Activated CD8-positive, alpha-beta memory T cell treated with anti-CD3 and anti-CD28 coated beads, Interleukin-2, amount 10 ng/mL, durations not matched to agents 7 days and 5 days (primary cell): Measurements from ENCODE around the gene SEMA3D. TPM values are rescaled to one million over a fixed set of nuclear protein-coding genes. Genes with fewer than 3 reads are reported as not detected.
A peak's percentile ranks its signal among the peaks of the same experiment; 100 is the strongest.

Source experiments
- ATAC-seq: fragments of 150-1000 bp; cut with Tn5 transposase; one replicate; pipeline ENCODE4 v1.10.0; 2021; ENCODE audit warnings: moderate library complexity
- CTCF ChIA-PET: fragments of 350-600 bp; sonication (Branson Sonifier 250); formaldehyde crosslinking; loops from one replicate; lab custom pipeline; 2021; ENCODE audit warnings: antibody characterized with exemption; lab: Charles Lee
- DNase-seq: peaks from one replicate; pipeline ENCODE4 v3.0.0-alpha.2; 2020
- H3K27ac Mint-ChIP-seq: one replicate; pipeline ENCODE4 v1.8.0; 2021; ENCODE audit warnings: mild to moderate bottlenecking, mixed read lengths
- H3K27me3 Mint-ChIP-seq: one replicate; pipeline ENCODE4 v1.8.0; 2021; ENCODE audit warnings: mixed read lengths
- H3K36me3 Mint-ChIP-seq: one replicate; pipeline ENCODE4 v1.8.0; 2021; ENCODE audit warnings: mild to moderate bottlenecking, mixed read lengths
- H3K4me1 Mint-ChIP-seq: one replicate; pipeline ENCODE4 v1.8.0; 2021; ENCODE audit warnings: mixed read lengths
- H3K4me3 Mint-ChIP-seq: one replicate; pipeline ENCODE4 v1.8.0; 2021; ENCODE audit warnings: mild to moderate bottlenecking, moderate library complexity, mixed read lengths
- H3K9me3 Mint-ChIP-seq: one replicate; pipeline ENCODE4 v1.8.0; 2022; ENCODE audit warnings: low read depth, mixed read lengths
- total RNA-seq, 2 experiments: library from RNA; stranded (reverse); gene quantifications; one replicate each; pipeline ENCODE4 v1.2.3, GENCODE V29; 2021

The SEMA3D gene
- total RNA-seq = not detected

DNA sequence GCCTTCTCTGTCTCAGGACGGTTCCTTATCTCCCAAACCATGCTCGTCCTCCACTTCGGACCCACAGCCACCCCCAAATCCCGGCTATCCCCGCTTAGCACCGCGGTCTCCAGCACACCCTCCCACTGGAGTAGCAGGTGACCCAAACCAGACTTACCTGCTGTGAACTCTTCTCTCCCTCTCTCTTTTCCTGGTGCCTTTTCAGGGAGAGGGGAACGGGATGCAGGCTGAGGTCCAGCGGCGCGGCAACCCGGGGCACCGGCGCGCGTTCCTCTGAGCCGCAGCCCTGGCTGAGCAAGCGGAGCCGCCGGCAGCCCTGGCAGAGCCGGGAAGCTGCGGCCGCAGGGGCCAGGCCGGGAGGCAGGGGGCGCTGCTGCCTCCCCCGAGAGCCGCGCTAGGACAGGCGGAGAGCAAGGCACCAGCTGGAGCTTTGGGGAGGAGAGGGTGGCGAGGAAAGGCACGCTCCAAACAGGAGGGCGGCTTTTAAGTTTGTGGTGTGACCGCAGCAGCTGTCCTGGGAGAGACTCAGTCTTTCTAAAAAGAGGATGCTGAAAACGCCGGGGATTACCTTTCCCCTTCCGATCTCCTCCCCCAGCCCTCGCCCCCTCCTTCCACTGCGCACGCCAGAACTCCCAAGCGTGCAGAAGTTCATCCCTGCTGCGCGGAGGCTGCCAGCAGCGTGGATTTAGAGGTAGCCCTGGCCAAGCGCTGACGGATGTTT, at the start of gene SEMA3D:
Gene SEMA3D, minus strand, starts transcription at position 536 of the 721 bp plus-strand sequence. CDS start 65,165 bp downstream, outside the sequence.
- H3K9me3 Mint-ChIP-seq = peaks cover 3% of the 10 kb centered on the region
- peaks cover 31% of the 10 kb centered on the region for H3K27me3 Mint-ChIP-seq
- H3K36me3 Mint-ChIP-seq = peaks cover 2% of the 10 kb centered on the region
- H3K4me1 Mint-ChIP-seq = peaks cover 4% of the 10 kb centered on the region
- CTCF ChIA-PET = no interaction called here
- DNase-seq (no peak), ATAC-seq (no peak)
- H3K4me3 Mint-ChIP-seq = no peak within 1 kb of the TSS
- H3K27ac Mint-ChIP-seq = peak within 1 kb of the TSS; percentile 34

DNA sequence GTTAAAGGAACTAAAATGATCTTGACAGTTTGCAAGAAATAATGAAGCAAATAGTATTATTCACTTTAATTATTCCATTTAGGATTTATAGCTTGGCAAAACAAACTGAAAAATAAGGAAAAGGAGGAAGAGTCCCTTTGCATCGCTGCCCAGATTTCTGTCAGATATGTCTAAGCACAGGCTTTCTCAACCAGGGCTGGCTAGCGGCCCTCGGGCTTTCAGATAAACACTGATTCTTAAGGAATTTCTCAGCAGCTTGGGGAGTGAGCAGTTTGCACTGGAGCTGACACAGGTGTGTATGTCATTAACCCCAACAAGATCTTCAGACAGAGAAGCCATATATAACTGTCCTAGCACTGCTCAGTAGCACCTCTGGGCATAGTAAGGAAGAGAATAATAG, 47.9 kb upstream of the SEMA3D start:
- no peak overlapping the region for H3K27ac Mint-ChIP-seq
- CTCF ChIA-PET = no interaction called here
- no peaks in the 10 kb centered on the region for H3K27me3 Mint-ChIP-seq
- H3K4me3 Mint-ChIP-seq = no peak overlapping the region
- DNase-seq (no peak), ATAC-seq (no peak)
- peaks cover 9% of the 10 kb centered on the region for H3K9me3 Mint-ChIP-seq
- H3K4me1 Mint-ChIP-seq = no peaks in the 10 kb centered on the region
- no peaks in the 10 kb centered on the region for H3K36me3 Mint-ChIP-seq

DNA sequence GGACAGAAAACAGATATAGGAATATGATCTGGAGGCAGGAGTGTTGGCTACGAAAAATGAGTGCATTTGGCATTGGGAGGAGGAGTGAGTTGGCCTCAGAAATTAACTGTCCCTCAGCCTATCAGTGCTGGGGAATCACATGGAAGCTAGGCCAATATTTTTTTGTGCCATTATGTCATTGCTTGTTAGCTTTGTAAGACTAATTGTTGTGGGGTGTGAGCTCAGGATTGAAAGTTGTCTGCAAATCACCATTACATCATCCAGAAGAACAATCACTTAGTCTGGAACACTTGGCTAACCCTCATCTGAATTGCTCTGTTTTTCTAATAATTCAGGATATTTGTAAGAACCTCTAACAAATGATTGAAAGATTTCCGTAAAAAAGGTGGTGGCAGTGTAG, 45.2 kb upstream of the SEMA3D start:
- no peaks in the 10 kb centered on the region for H3K36me3 Mint-ChIP-seq
- no peak overlapping the region for H3K4me3 Mint-ChIP-seq
- no peaks in the 10 kb centered on the region for H3K27me3 Mint-ChIP-seq
- H3K4me1 Mint-ChIP-seq = no peaks in the 10 kb centered on the region
- H3K9me3 Mint-ChIP-seq = peaks cover 7% of the 10 kb centered on the region
- no peak overlapping the region for H3K27ac Mint-ChIP-seq
- CTCF ChIA-PET = no interaction called here
- no peak for ATAC-seq
- no peak for DNase-seq

DNA sequence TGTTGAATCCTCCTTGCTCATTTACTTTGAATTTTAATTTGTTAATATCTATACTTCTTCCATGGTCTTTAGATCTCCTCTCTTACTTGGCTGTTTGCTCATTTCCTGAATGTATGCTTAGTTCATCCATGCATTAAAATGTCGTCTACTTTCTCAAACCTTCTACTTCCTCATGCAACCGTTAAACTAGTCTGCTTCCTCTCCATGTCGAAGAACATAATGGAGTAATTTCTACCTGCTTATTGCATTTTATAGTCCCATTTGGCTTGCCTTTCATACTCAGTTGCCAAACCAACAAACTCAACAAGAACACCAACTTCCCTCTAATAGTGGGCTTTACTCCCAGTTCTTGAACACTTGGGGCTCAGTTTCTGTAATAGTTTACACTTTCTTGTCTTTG, 43.8 kb upstream of the SEMA3D start:
- peaks cover 7% of the 10 kb centered on the region for H3K9me3 Mint-ChIP-seq
- DNase-seq (no peak), ATAC-seq (no peak)
- CTCF ChIA-PET = no interaction called here
- H3K27ac Mint-ChIP-seq = no peak overlapping the region
- H3K36me3 Mint-ChIP-seq = no peaks in the 10 kb centered on the region
- H3K4me3 Mint-ChIP-seq = no peak overlapping the region
- H3K27me3 Mint-ChIP-seq = no peaks in the 10 kb centered on the region
- H3K4me1 Mint-ChIP-seq = no peaks in the 10 kb centered on the region

DNA sequence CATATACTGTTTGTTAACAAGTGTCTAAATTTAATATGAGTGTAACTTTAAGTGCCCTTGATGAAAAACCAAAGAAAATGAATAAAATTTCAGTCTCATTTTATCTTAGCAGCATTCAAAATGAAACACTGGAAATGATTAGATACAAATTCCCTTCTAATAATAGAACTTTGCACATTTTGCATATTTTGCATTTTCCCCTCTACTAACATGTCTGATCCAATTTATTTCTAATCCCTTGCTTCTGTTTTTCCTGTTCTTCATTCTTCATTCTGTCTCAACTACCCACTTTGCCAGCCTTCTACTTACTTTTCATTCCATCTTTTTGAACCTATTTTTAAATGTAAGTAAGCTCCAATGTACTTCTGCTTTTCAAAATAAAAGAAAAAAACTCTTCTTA, 42.7 kb upstream of the SEMA3D start:
- Mint-ChIP-seq H3K9me3 (peaks cover 7% of the 10 kb centered on the region), H3K4me1 (no peaks in the 10 kb centered on the region), H3K27ac (no peak overlapping the region), H3K27me3 (no peaks in the 10 kb centered on the region), H3K4me3 (no peak overlapping the region), H3K36me3 (no peaks in the 10 kb centered on the region)
- CTCF ChIA-PET = no interaction called here
- ATAC-seq (no peak), DNase-seq (no peak)

DNA sequence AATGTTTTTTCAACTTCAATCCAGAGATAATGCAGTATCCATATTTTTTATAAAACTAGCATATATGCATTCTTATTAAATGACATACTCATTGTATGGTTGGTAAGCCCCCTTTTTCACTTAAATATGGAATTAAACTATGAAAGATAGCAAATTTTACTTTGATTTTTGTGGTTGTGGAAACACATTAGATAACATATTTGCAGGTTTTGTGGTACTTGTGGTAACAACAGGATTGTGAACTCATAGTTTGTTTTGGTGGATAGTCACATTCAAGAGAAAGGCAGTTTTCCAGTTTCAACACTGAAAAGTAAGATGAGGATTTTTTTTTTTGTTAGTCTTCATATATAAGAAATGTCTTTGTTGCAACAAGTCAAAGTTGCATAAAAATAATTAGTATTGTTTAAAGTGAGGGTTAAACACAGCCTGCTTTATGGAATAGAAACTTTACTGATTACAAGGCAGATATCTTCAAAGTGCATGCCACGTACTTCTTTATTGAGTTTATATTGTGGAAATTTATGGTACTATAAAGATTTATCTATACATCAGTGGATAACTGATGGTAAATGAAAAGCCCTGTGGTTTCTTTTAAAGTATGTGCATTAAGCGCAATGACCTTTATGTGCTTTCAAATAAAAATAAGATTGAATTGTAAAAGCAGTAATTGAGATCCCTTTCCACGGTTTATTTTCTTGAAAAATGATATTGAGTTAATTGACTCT, 39.7 kb upstream of the SEMA3D start:
- Mint-ChIP-seq H3K27me3 (no peaks in the 10 kb centered on the region), H3K9me3 (peaks cover 2% of the 10 kb centered on the region), H3K27ac (no peak overlapping the region), H3K36me3 (no peaks in the 10 kb centered on the region), H3K4me3 (no peak overlapping the region), H3K4me1 (no peaks in the 10 kb centered on the region)
- DNase-seq (no peak), ATAC-seq (no peak)
- CTCF ChIA-PET = no interaction called here

DNA sequence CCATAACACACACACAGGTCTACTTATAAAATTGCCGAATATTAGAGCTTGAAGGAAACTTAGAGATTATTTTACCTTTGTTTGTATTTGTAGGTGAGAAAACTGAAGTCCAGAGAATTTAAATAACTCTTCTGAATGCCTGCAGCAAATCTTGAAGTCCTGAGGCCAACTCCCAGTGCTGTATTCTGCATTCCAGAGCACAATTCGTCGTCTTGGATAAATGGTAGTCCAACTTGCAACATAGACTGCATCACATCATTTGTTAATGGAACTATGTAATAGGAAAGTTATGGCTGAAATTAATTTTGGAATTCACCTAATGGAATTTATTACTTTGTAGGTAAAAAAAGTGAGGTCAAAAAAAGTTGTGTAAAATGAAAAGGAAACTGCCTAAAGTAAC, 37.3 kb upstream of the SEMA3D start:
- DNase-seq (no peak), ATAC-seq (no peak)
- Mint-ChIP-seq H3K27me3 (no peaks in the 10 kb centered on the region), H3K27ac (no peak overlapping the region), H3K4me1 (no peaks in the 10 kb centered on the region), H3K36me3 (no peaks in the 10 kb centered on the region), H3K9me3 (no peaks in the 10 kb centered on the region), H3K4me3 (no peak overlapping the region)
- CTCF ChIA-PET = no interaction called here

DNA sequence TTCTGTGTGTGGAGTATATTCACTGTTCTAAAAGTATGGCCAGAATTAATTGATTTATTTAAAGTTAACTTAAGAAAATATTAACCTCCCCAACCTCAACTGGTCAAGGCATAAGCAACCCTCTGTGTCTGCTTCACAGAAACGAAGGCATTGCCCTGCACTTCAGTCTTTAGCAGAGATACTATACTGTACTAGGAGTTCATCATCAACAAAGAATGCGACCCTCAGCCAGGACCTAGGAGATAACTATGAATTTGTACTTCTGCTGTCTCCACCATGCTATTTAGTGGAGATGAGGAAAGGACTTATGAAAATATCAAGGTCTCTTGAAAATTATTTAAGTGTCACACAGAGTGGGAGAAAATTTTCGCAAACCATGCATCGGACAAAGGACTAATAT, 35.7 kb upstream of the SEMA3D start:
- Mint-ChIP-seq H3K27ac (no peak overlapping the region), H3K4me1 (no peaks in the 10 kb centered on the region), H3K9me3 (no peaks in the 10 kb centered on the region), H3K4me3 (no peak overlapping the region), H3K27me3 (no peaks in the 10 kb centered on the region), H3K36me3 (no peaks in the 10 kb centered on the region)
- no peak for DNase-seq
- ATAC-seq = no peak
- CTCF ChIA-PET = no interaction called here

DNA sequence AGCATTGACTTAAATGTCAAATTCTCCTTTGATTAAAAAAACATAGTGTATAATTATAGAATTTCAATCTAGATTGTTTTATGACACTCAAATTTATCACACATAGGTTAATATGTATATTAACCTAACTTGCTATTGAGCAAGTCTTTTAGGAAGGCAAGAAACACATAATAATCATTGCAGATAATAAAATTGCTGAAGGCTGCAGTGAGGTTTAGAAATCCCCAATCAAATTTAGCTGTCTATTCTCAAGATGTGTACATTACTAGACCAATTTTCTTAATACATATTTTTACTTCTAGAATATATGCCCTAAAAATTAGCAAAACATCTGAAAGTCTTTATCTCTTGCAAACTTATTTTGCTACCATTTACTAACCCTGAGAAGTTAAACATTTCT, 34.9 kb upstream of the SEMA3D start:
- H3K27ac Mint-ChIP-seq = no peak overlapping the region
- H3K9me3 Mint-ChIP-seq = no peaks in the 10 kb centered on the region
- H3K27me3 Mint-ChIP-seq = no peaks in the 10 kb centered on the region
- H3K36me3 Mint-ChIP-seq = no peaks in the 10 kb centered on the region
- no peaks in the 10 kb centered on the region for H3K4me1 Mint-ChIP-seq
- no peak for ATAC-seq
- no peak overlapping the region for H3K4me3 Mint-ChIP-seq
- CTCF ChIA-PET = no interaction called here
- no peak for DNase-seq

DNA sequence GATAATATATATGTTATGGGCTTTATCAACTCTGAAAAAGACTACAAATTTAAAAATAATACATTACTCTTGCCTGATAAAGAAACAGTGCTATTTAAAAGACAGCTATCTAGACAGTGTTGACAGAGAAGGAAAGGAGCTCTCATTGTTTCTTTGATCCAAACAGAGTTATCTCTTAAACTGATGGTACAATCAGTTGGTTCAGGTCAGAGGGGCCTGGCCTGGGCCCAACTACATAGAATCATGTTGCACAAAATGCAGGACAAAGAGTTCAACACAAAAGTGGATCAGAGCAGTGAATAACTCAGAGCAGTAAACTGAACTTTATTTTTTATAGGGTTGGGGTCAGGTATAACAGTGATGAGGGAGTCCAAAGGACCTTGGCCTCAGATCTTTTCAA, 33.8 kb upstream of the SEMA3D start:
- Mint-ChIP-seq H3K9me3 (no peaks in the 10 kb centered on the region), H3K4me1 (no peaks in the 10 kb centered on the region), H3K27ac (no peak overlapping the region), H3K4me3 (no peak overlapping the region), H3K27me3 (no peaks in the 10 kb centered on the region), H3K36me3 (no peaks in the 10 kb centered on the region)
- CTCF ChIA-PET = no interaction called here
- DNase-seq = no peak
- no peak for ATAC-seq

DNA sequence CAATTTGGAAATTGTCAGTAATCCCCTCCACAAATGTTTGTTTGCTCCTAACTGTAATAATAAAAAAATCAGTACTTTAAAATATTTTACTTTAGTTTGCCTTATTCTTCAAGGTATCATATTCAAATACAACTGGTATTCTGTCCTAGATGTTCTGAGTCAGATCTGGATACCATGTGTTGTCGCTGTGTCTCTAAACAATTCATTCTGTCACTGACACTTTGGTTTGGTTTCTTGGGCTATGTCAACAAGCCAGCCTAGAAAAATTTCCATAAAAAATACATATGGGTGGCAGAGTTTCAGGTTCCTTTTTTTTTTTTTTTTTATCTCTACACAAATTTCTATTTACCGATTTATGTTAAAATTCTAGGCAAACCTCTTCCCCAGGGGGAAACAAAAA, 33.2 kb upstream of the SEMA3D start:
- ATAC-seq (no peak), DNase-seq (no peak)
- no peaks in the 10 kb centered on the region for H3K9me3 Mint-ChIP-seq
- H3K27me3 Mint-ChIP-seq = no peaks in the 10 kb centered on the region
- H3K27ac Mint-ChIP-seq = no peak overlapping the region
- H3K4me1 Mint-ChIP-seq = no peaks in the 10 kb centered on the region
- no peaks in the 10 kb centered on the region for H3K36me3 Mint-ChIP-seq
- CTCF ChIA-PET = no interaction called here
- H3K4me3 Mint-ChIP-seq = no peak overlapping the region

DNA sequence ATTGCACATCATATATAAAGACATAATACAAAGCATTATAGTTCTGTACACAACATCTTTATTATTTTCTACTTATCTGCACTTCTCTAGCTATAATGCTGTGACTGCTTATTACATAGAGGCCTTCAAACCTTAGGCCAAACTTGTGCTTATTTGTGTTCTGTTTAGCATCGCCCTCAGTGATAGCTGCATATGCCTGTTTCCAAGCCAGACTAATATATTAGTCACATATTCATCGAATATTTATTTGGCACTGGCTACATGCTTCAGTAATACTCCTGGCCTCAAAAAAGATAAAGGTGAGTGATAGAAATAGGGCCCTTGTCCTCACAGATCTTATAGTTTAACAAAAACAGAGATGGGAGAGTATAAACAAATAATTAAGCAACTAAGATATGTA, 30.2 kb upstream of the SEMA3D start:
- no peaks in the 10 kb centered on the region for H3K9me3 Mint-ChIP-seq
- no peaks in the 10 kb centered on the region for H3K27me3 Mint-ChIP-seq
- CTCF ChIA-PET = no interaction called here
- no peak overlapping the region for H3K4me3 Mint-ChIP-seq
- no peaks in the 10 kb centered on the region for H3K36me3 Mint-ChIP-seq
- DNase-seq = no peak
- no peaks in the 10 kb centered on the region for H3K4me1 Mint-ChIP-seq
- ATAC-seq = no peak
- H3K27ac Mint-ChIP-seq = no peak overlapping the region

DNA sequence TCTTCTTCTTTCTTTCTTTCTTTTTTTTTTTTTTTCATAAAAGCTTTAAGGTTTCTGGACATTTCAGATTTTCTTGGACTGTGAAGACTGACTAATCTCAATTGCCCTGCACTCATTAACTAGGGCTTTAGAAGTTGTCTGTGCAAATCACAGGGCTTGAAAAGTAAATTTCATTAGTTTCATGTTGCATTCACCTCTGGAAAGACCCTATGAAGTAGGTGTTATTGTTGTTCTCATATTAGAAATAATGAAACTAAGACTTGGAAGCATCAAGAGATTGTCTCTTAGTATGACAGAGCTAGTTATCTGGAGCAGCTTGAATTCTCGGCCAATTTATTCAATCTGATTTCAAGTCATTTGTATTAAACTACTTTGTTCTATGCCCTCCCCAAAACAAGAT, 28.2 kb upstream of the SEMA3D start:
- DNase-seq = no peak
- Mint-ChIP-seq H3K9me3 (no peaks in the 10 kb centered on the region), H3K4me3 (no peak overlapping the region), H3K27me3 (no peaks in the 10 kb centered on the region), H3K4me1 (no peaks in the 10 kb centered on the region), H3K27ac (no peak overlapping the region), H3K36me3 (no peaks in the 10 kb centered on the region)
- ATAC-seq = no peak
- CTCF ChIA-PET = no interaction called here

DNA sequence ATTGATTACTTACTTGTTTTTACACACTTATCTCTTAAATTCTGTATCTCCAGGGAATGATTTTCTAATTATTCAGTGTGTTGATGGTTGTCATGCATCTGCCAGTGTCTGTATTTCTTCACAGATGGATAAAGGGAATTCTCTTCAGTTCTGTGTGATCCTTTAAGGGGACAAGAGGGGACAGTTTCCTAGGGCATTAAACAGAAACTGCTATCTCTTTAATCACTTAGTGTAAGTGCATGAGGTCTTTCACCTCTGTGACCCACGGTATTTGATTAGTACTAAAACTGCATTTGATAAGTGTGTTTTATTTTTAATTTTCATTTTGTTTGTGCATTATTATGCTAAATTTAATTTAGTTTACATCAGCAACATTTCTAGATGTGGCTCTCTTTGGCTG, 26.6 kb upstream of the SEMA3D start:
- H3K4me3 Mint-ChIP-seq = no peak overlapping the region
- no peaks in the 10 kb centered on the region for H3K9me3 Mint-ChIP-seq
- H3K36me3 Mint-ChIP-seq = no peaks in the 10 kb centered on the region
- CTCF ChIA-PET = no interaction called here
- no peaks in the 10 kb centered on the region for H3K27me3 Mint-ChIP-seq
- H3K27ac Mint-ChIP-seq = no peak overlapping the region
- DNase-seq = no peak
- H3K4me1 Mint-ChIP-seq = no peaks in the 10 kb centered on the region
- no peak for ATAC-seq
